IMR-90 (cell line): ENCODE results near the gene GOLGA8B.
A peak's percentile ranks its signal among the peaks of the same experiment; 100 is the strongest.

ENCODE experiments used
- BHLHE40 ChIP-seq: fragments of 150-350 bp; IDR thresholded peaks from 2 replicates; pipeline ENCODE4 v1.6.1; 2016; ENCODE audit warnings: mild to moderate bottlenecking, low read depth, low read length
- CEBPB ChIP-seq: IDR thresholded peaks from 2 replicates; pipeline ENCODE4 v1.6.1; 2012; ENCODE audit warnings: low read depth, low read length, improper control_type of control experiment
- CHD1 ChIP-seq: IDR thresholded peaks from 2 replicates; pipeline ENCODE4 v1.6.1; 2012; ENCODE audit warnings: low read depth, low read length, improper control_type of control experiment
- CTCF ChIP-seq: conservative IDR thresholded peaks from 2 replicates; pipeline ENCODE4 v1.5.1; 2012; ENCODE audit warnings: mild to moderate bottlenecking, low read depth, low read length, improper control_type of control experiment
- ELK1 ChIP-seq: fragments of 150-350 bp; IDR thresholded peaks from 2 replicates; pipeline ENCODE4 v1.6.1; 2016; ENCODE audit warnings: low read depth, mild to moderate bottlenecking, low read length, moderate library complexity, borderline replicate concordance
- MAFK ChIP-seq: IDR thresholded peaks from 2 replicates; pipeline ENCODE4 v1.6.1; 2012; ENCODE audit warnings: low read depth, low read length, improper control_type of control experiment
- MAZ ChIP-seq: IDR thresholded peaks from 2 replicates; pipeline ENCODE4 v1.6.1; 2012; ENCODE audit warnings: low read depth, mild to moderate bottlenecking, low read length, improper control_type of control experiment, moderate library complexity, borderline replicate concordance
- MXI1 ChIP-seq: IDR thresholded peaks from 2 replicates; pipeline ENCODE4 v1.6.1; 2012; ENCODE audit warnings: low read depth, mild to moderate bottlenecking, low read length, moderate library complexity, borderline replicate concordance
- POLR2A ChIP-seq: IDR thresholded peaks from 2 replicates; pipeline ENCODE4 v1.6.1; 2012; ENCODE audit warnings: mild to moderate bottlenecking, low read depth, low read length
- RAD21 ChIP-seq: IDR thresholded peaks from 2 replicates; pipeline ENCODE4 v1.6.1; 2012; ENCODE audit warnings: low read length, improper control_type of control experiment
- RCOR1 ChIP-seq: IDR thresholded peaks from 2 replicates; pipeline ENCODE4 v1.6.1; 2012; ENCODE audit warnings: mild to moderate bottlenecking, low read length, improper control_type of control experiment; ENCODE audit not compliant: insufficient replicate concordance
- RFX5 ChIP-seq: IDR thresholded peaks from 2 replicates; pipeline ENCODE4 v1.8.0; 2012; ENCODE audit warnings: low read depth, mild to moderate bottlenecking, low read length, moderate library complexity
- SMC3 ChIP-seq: fragments of 150-350 bp; IDR thresholded peaks from 2 replicates; pipeline ENCODE4 v1.6.1; 2016; ENCODE audit warnings: low read depth, mild to moderate bottlenecking, antibody characterized with exemption, low read length, moderate library complexity
- USF2 ChIP-seq: fragments of 150-350 bp; IDR thresholded peaks from 2 replicates; pipeline ENCODE4 v1.6.1; 2017; ENCODE audit warnings: mild to moderate bottlenecking, antibody characterized with exemption, low read length, low read depth

GRCh38 chr15:34582461-34583371, 735 bp downstream of the GOLGA8B start:
- no peak for TF ChIP-seq POLR2A
- no peak for TF ChIP-seq CTCF
- TF ChIP-seq SMC3: no peak
- TF ChIP-seq RAD21: no peak
- TF ChIP-seq USF2: no peak
- TF ChIP-seq CEBPB: no peak
- TF ChIP-seq RFX5: no peak
- TF ChIP-seq MAZ: no peak
- no peak for TF ChIP-seq CHD1
- TF ChIP-seq ELK1: no peak
- no peak for TF ChIP-seq RCOR1
- 0 out of 2 replicates have a peak, but pooled peaks have one; percentile 38 for TF ChIP-seq MXI1
- TF ChIP-seq MAFK: no peak
- no peak for TF ChIP-seq BHLHE40
